CD4-positive, alpha-beta T cell treated with Interleukin-12 subunit alpha and Interleukin-12 subunit beta, for 1 hour (primary cell): ENCODE data around the gene ARID3B.
"Not testable (repeated sequence)": the region's sequence is repeated elsewhere in the genome, so short reads cannot be mapped to it uniquely, and the experiment has no call there.

ENCODE experiments used
- DNase-seq: peaks from one replicate; pipeline ENCODE4 v3.0.0-alpha.2; 2020

The ARID3B gene

DNA sequence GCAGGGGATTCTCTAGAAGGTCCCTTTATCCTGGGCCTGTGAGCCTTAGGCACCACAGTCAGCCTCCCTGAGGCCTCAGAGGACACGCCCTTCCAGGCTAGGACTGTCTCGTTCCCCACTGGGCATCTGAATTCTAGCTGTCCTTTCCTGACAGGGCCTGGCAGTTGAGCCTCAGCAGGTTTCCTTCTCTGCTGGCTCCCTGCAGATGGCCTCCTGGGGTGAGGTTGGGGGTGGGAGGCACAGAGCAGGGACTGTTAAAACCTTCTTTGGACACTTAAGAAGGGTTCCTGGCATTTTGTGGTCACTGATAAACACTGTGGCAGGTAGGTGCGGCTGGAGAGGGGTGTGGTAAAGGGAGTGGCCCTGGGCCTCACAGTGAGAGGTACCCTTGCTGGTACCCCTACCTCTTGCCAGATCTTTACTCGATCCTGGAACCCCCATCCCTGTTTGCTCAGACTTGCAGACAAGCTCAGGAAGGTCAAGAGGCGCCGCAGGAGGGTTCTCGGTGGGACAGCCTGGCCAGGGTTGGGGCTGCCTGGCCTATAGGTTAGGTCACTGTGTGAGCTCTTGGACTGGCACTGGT, 83.1 kb downstream of the ARID3B start:
- no peak for DNase-seq

- no peak for DNase-seq
Observed at GRCh38 chr15:74625693-74626092, 84.7 kb downstream of the ARID3B start.

GRCh38 chr15:74626336-74626735, 85.3 kb downstream of the ARID3B start:
- no peak for DNase-seq

DNA sequence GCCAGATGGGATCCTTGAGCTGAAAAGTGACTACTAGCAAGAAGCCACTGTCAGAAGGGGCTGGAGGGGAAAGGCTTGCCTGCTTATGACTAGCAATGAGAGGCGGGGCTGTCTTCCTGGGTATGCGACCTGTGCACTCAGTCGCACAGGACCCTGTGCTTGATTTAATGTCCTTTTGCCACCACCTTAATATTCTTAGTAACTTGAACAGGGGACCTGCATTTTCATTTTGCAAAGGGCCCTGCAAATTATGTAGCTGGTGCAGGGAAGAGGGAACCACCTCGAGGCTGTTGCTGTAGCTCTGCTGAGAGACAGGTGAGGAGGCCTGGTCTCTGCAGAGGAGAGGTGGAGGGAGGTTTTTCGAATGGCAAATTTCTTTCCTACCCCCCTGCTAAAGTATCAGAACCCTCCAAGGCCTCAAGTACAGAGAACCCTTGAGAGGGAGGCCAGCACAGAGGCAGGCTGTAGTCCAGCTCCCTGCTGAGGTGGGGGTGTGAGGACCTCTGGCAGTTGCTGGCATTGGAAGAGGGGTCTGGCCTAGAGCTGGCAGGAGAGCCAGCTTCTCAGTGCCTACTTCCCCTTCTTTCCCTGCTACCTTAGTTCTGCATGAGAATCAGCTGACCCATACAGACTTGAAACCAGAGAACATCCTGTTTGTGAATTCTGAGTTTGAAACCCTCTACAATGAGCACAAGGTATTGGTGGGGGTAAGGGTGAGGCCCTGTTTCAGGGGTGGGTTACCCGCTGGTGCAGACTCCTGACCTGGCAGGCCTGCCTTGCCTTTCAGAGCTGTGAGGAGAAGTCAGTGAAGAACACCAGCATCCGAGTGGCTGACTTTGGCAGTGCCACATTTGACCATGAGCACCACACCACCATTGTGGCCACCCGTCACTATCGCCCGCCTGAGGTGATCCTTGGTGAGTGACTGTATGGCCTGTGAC, 86.0 kb downstream of the ARID3B start:
- DNase-seq: no peak

GRCh38 chr15:74627766-74628165, 86.7 kb downstream of the ARID3B start:
- no peak for DNase-seq

- DNase-seq: no peak
Observed at GRCh38 chr15:74628199-74628598, 87.2 kb downstream of the ARID3B start.

DNA sequence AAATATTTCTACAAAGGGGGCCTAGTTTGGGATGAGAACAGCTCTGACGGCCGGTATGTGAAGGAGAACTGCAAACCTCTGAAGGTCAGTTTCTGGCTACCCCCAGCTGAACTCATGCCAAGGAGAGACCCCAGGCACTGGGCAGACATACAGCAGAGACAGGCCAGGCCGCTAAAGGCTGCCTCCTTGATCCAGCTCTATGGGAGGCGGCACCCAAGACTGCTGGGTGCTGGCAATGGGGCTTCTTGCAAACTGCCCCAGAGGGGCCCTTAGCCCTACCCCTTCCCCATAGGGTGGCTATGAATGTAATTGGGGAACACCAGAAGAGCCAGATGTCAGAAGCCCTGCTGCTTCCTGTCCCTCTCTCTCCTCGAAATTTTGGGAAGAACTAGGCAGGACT, 87.9 kb downstream of the ARID3B start:
- no peak for DNase-seq

GRCh38 chr15:74629696-74630095, 88.7 kb downstream of the ARID3B start:
- DNase-seq: not testable (repeated sequence)

GRCh38 chr15:74630284-74631086, 89.5 kb downstream of the ARID3B start:
- DNase-seq: no peak

- no peak for DNase-seq
Observed at GRCh38 chr15:74631087-74631385, 90.0 kb downstream of the ARID3B start.

- DNase-seq: no peak
Observed at GRCh38 chr15:74631408-74631807, 90.4 kb downstream of the ARID3B start.

DNA sequence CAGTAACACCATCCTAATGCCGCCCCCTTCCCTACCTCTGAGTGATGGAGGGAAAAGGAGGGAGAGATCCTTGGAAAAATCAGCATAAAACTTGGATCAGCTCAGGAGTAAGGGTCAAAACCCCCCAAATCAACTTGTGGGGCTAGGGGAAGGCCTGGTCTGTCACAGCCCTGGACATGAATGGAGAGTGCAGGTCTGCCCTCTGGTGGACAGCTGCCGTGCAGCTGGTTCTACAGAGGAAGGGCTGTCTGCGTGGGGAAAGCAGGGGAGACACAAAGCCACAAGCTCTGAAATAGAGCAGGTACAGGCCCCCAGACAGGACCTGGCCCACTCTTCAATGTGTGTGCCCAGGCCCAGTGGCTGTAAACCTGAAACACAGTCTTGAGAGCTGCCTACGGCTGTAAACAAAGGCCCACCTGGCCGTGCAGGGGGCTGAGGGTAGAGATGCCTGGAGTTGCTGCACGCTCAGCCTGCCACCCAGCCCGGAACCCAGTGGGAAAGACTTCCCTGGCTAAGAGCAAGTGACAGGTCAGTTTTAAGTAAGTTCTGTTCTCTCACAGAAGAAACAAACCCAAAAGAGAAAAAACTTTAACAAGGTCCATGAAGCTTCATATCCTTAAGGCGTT, 91.0 kb downstream of the ARID3B start:
- DNase-seq: peak; percentile 60

DNA sequence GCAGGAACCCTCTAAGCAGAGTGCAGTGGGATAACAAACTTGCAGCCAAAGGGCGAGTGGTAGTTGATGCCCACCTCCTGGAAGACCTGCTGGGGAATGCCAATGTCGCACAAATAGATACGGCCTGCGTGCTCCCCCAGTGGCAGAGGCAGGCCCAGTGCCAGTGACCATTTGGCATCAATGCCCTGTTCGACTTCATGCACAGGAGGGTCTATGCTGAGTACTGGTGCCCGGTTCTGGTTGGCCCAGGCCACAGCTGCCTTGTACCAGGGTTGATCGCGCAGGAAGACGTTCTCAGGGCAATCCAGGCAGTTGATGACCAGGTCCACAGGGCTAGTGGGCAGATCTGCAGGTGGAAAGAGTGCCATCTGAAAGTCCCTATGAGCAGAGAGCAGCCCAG, 91.6 kb downstream of the ARID3B start:
- no peak for DNase-seq

DNA sequence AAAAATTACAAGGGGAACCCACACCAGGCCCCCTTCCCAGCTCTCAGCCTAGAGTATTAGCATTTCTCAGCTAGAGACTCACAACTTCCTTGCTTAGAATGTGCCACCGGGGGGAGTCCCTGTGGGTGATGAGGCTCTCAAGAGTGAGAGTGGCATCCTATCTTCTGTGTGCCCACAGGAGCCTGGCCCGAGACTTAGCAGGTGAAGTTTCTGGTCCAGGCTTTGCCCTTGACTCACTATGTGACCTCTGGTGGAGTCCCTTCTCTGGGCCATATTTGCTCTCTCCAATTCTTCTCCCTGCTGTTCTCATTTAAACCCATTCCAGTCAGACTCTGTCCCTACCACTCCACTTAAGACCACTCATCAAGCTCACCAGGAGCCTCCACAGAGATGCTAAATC, 92.8 kb downstream of the ARID3B start:
- no peak for DNase-seq

DNA sequence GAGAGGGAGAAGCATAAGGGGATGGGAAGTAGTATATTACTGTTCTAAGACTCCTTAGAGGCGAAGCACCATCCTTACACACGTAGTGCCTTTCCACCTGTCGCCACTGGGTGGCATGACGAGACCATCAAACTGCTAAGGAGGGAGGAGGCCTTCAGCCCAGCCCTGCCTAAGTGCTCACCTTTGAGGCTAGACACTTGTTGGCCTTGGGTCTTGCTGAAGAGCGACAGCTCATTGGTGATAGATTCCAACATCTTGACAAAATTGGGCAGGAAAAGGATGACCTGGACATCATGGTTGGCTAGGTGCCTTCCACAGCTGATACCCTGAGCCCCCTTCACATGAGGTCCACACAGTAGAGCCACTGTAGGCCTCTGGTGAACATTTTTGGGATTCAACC, 94.2 kb downstream of the ARID3B start:
- peak; percentile 78 for DNase-seq

GRCh38 chr15:74636984-74637383, 96.0 kb downstream of the ARID3B start:
- no peak for DNase-seq

DNA sequence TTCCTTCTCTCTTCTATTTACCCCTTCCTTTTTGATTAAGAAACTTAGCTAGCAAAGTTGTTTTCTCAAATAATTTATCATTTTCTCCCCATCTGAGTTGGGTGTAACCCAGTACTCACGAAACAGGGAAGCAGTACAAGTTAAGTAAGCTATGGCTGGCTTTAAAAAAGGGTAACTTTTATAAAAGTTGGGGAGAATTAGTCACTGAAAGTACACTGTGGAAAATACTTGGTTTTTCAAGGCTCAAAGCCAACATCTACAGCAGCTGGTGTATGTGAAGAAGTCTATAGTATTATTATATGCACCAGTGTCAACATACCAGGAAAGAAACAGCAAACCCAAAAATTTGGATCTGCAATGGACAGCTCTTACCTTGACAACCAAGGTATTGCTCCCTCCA, 100.1 kb downstream of the ARID3B start:
- DNase-seq: no peak

DNA sequence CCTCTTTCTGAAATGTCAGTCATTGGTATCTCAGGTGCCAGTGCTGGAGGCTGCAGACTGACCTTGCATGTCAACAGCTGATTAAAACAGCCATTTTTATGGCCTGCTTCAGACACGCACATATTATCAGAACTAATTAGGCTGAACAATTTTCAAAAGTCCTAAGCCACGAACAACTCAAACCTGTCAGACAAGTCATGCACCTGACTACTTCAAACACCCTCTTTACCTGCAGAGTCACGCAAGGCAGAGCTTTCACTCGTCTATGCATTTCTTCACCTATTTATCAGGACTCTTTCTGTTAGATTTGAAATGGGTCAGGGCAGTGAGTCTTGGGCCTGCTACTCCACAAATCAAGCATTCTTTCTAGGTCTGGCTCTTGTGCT, 101.3 kb downstream of the ARID3B start:
- no peak for DNase-seq

DNA sequence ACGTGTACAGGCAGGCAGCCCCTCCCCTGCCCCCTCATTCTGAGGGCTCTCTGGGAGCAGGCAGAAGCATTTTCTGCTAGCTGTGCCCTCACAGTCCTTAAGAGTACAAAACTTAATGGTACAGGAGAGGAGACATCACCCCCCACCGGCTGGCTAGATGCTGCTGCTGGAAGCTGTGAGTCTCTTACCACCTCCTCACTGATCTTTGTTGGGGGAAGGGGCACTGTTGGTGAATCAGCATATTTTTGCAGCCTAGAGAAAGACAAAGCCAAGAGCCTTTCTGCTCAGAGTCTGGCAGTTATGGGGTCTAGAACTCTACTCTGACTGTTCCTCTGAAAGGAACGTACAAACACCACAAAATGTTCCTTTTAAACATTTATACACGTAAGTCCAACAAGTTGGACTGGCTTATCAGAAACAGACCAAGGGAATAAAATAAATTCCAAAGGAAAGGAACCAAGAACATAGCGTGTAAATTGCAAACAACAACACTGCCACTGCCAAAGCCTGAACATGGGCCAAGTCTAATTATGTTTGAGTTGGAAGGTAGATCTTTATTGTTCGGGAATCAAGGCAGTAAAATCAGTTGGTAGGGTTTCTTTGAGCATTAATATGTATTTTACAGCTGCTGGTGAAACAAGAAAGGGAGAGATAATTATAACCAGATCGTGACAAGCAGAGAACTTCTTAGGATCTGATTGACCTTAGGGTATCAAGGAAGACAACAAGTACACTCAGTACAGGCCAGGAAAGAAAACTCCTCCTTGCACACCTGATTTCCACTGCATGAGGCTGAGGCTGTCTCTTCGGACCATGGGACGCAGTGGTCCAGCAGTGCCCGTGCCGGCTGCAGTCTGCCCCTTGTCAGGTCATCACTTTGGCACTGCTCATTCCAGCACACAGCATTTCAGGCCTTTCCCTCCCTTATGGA, 102.0 kb downstream of the ARID3B start:
- DNase-seq: no peak

DNA sequence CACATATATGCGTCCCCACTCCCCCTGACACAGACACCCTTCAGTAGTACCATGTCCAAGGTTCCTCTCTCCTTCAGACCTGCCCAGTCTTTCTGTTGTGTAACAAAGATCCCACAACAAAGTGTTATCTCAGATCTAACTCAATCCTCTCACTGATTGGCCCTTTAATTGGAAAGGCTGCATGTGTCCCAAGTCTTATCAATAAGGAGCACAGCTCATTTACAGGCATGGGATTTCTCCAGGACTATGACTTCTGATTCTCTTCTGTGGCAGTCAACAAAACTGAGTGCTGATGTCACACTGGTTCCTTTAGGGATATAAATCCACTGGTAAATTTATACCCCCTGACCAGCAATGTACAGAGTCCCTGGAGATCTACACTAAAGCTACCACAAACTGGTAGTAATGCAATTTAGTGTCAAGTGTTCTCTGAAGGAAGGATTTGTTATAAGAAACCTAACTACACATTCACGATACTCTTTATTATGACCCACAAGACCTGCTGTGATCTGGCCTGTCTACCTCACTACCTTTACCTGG, 102.7 kb downstream of the ARID3B start:
- DNase-seq: no peak

GRCh38 chr15:74646480-74646879, 105.5 kb downstream of the ARID3B start:
- no peak for DNase-seq
